GM18907 (cell line): ENCODE results near the gene DPYD.

ENCODE experiments used
- ATAC-seq: cut with Tn5 transposase; IDR thresholded peaks from one replicate; pipeline ENCODE4 v1.9.1; 2021; ENCODE audit warnings: mild to moderate bottlenecking, moderate library complexity; ENCODE audit not compliant: unreplicated experiment

DPYD gene

DNA sequence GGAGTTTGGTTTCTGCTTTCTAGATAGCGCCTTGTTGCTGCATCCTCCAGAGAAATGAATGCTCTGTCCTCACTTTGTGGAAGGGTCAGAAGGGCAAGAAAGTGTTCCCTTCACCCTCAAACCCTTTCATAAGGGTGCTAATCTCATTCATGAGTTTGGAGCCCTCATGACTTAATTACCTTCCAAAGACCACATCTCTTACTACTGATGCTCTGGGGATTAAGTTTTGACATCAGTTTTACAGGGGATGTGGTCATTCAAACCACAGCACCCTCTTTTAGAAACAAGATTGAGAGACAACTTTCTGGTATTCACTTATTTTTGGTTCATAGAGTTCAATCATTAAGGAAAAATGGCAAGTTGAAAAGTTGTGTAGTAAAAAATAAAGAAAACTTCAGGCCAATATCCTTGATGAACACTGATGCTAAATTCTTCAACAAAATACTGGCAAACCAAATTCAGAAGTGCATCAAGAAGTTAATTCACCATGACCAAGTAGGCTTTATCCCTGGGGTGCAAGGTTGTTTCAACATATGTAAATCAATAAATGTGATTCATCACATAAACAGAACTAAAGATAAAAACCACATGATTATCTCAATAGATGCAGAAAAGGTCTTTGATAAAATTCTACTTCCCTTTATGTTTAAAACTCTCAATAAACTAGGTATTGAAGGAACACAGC is 757.1 kb downstream of the DPYD start:
- peak; percentile 85 for ATAC-seq

DNA sequence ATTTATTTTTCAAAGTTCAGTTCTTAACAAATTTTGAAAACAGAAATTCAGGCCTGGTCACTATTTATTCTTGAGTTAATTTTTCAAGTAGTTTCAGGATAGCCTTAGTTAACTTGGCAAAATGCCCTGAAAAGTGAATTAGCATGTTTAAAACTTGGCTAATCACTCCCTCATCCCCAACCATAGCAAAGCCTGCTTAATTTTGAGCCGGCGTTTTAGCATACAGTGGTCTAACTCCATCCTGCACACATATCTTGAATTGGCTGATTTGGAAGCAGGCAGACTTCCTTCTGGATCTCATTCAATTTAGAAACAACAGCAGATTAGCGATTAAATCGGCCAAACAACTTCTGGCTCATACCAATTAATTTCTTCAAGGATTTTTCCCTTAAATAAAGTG is 760.0 kb downstream of the DPYD start:
- no peak for ATAC-seq

DNA sequence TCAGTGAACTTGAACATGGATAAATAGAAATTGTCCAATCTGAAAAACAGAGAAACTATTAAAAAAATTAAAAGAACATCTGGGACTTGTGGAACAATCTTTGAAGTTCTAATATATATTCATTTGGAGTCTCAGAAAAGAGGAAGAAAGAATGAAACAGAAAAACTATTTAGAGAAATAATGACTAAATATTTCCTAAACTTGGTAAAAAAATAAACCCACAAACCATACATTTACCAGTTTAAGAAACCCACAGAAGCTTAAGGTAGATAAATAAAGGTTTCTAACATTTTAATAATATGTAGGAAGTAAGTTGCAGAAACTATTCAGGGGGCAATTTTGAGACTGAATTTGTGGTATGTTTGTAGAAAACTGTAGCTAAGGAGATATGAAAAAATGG is 761.5 kb downstream of the DPYD start:
- peak; percentile 53 for ATAC-seq

DNA sequence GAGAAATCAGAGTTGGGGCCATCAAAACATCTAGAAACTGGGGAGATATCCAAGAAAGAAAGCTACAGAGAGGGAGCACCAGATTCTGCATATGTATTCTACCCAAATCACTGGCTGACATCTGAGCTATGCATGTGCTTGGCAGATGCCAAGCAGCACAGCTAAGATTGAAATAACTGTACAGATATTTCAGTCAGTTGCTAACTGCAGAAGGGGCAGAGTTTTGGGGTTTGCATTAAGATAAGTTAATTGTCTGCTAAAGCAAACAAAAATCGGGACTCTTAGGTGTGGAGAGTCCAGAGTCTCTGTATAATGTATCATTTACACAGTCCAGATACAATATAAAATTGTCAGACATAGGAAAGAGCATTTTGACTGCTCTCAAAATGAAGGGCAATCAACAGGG is 762.1 kb downstream of the DPYD start:
- no peak for ATAC-seq

DNA sequence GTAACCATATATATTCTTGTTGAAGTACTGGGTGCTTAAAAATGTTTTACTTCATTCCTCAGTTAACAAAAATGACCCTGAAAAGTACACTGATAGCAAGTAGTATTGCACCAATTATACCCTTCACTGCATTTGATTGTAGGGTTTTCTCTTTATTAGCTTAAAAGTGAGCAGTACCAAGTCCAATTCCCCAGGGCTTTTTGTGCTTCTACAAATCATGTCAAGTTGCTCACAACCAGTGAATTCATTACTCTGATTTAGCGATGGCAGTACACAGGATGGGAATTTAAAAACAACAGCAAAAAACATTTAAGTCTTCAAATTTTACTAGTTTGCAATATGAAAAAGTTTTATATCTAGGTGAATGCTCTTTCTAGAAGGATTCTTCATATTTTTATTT is 762.8 kb downstream of the DPYD start:
- no peak for ATAC-seq

DNA sequence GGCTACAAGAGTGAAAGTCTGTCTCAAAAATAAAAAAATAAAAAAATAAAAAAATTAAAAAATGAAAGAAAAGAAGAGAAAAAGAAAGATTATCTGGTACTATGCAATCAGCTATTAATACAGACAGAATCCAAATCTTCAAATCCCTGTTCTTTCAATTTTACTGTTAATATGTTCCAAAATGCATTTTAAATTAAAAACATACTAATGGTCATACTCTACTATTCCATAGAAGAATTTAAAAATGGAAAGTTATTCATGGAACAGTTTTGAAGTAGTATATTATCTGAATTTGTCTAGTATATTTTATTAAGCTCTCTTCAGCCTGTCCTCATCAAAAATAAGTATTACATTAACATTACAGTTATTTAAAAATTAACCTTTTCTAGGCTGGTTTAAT is 769.2 kb downstream of the DPYD start:
- no peak for ATAC-seq

DNA sequence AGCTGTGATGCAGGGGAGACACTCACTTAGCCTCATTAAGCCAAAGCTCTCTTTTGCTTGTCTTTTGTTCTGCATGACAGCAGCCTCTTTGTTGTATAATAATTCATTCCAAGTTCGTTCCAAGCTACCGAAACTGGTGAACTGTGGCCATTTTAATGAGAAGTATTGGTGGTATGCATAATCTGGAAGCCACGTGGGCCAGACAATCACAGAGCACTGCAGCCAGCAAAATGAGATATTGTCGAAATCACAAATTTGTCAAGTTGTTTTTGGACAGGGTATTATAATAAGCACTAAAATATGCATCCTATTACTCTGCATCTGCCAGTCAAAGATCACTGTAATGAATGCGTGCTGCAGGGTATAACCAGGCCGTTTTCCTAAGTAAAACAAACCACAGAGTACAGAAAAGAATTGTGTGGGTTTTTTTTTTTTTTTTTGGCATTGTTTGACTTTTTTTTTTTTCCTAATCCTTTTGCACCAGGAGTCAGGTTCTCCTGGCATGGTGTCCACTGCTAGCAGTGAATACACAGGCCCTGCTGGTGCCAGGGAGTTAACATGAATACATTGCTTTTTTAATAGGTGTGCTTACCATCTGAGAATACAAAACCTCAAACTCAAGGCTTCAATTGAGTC is 775.4 kb downstream of the DPYD start:
- ATAC-seq, result no peak

DNA sequence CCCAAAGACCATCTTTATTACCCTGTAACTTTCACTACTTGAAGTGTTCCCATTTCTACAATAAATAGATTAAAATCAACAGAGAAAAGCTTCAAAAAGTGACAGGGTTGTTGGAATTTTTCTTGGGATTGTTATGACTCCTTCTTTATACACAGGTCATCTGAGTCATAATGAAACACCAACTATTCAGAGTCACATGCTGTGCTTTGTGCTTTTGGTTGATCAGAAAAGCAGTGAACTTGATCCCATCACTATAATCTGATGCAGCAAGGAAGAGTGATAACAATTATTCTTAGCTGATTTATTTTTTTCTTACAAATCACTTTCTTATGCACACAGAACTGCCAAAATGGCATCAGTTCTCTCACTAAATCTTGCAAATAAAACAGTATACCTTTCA is 776.3 kb downstream of the DPYD start:
- no peak for ATAC-seq

DNA sequence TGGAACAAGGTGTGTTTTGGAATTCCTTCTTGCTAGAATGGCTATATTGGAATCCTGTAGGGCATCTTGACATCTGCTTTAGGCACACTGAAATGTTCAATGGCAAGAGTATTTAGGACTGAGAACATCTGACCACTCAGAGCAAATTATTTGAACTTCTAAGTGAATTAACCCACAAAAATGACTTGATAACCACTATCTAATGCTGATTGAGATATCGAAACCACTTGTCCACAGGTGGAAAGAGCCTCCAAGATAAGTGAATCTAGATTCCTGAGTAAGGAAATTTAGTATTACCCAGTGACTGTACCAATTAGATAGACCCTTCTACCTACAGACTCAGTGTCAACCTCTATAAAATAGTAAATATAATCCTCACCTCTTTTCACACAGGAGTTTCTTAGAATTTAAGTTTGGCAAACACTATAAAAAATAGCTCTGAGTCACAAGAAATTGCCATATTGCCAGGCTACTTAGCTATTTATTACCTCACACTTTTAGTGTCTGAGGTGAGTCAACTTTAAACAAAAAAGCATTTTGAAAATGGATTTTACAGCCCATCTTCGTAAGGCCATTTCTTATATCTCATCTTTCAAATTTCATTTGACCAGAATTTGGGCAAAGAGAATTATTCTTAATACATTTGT is 777.5 kb downstream of the DPYD start:
- no peak for ATAC-seq

DNA sequence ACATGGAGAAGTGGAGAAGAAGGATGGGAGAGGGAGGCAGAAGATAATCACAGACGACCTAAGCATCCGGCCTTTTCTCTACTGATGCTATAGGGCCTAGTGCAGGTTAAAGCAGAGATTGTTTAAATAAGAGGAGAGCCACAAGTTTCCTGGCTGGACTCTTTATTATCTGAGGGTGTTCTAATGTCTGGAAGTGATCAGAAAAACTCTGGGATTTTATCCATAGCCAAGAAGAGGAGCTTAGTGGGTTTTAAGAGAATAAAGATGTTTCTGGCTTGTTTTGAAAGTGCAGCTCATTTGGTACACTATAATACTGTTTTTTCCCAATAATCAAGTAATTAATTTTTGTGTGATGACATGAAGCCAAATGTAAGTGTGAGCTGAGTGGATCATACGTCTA is 780.2 kb downstream of the DPYD start:
- ATAC-seq, result no peak

DNA sequence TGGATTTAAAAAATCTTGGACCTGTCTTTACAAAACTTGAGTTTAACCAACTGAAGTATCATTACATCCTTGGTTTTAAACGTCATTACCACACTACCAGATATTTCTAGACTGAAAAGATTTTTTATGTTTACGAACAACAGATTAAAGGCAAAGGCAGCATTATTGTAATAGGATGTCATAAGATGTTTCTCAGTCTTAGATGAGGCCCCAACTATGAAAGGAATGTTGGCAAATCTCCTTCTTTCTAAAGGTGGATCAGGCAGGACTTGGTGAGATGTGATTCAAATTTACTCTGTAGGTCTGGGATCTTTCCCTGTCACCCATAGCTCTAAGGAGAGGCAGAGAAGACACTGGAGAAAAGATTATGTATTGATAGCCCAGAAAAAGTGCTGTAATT is 781.3 kb downstream of the DPYD start:
- ATAC-seq, result no peak

DNA sequence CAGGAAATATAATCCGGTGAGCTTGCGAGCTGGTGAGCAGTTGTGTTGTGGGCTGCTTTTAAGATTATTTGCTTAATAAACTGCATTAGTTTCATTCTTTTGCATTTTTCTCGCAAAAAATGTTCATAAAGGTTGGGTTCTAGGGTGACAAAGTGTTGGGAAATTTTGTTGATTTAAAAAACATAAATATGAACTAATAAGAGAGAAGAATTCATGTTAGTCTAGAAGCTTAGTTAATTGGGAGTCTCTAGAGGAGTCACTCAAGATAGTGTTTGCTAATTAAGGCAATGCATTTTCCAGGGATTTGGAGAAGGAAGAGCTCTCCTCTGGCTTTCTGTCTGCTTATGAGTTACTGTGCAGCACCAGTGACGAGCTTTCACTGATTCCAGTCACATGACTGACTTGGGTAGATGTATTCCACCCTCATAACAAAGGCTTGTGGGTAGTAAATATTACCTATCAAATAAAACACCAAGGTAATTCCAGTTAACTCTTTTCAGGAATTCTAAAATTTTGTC is 782.3 kb downstream of the DPYD start:
- peak; percentile 59 for ATAC-seq

DNA sequence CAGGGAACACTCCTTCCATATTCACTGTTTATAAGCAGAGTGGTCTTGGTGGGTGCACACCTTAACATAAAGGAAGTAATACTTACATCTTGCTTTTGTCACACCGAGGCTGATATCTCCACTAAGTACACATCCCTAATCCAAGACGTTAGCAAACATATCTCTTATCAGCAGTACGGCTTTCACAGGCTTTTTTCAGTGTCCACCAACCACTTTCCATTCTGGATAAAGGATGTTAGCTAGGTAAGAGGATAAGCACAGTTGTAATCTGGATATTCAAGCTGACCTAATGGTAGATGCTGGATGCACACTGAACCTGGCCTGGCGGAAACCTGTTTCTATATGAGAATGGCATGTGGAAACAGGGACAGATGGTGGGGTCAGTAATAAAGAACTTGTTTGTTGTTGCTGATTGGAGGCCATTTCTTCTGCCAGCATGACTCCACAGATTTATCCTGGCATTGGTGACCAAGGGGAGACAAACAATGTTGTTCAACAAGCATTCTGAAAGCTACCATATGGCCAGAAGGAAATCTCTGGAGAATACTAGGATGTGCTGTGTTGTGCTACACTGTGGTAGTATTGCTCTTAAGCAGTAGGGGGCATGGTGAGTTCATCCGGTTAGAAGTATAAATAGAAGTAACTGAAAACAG is 782.8 kb downstream of the DPYD start:
- ATAC-seq, result peak; percentile 100

DNA sequence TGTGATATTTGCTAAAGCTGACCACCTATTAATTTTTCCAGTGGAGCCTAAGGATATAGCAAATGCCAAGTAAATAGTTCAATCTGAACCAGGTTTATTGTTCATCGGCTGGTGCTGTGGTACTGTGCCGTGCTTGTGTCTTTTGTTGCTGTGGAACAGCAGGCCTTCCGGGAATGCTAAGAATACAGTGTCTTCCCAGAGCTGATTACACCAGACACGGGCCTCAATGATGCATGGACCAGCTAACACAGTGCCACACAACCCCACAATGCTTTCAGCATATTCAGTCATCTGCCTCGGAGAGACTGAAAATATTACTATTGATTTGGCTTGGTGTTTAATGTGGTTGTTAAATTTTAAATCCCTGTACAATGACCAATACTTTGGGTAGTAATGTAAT is 783.8 kb downstream of the DPYD start:
- ATAC-seq, result no peak

DNA sequence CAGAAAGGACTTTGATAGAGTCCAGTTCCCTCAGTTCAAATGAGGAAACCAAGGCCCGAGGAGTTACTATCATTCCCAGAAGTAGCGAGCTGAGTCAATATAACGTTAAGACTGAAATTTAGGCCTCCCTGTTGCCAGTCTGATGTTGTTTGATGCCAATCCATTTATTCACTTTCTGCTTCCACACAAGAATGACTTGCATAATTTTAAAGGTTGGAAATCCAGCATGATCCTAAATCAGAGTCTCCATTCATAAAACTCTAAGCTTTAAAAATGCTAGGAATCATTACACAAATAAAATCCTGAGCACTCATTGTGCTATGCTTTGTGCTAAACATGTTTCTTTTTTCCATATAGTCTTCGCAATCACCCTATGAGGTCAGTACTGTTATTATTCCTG is 784.9 kb downstream of the DPYD start:
- ATAC-seq, result no peak

DNA sequence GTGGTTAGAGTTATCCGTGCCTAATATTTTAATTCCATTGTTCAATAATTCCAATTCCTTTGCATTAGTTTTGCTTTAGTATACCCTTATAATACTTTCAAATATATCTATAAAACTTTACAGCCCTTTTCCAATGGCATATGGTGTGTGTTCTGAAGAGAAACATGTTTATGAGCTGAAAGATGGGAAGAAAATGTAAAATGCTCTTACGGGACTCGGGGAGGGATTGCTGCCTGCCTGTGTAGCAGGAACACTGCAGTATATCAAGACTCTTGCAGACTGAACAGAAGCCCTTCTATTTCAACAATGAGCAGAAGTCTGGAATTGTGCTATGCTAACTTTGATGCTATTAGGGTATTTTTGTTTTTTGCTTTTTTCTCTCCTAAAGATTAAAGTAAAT is 792.4 kb downstream of the DPYD start:
- no peak for ATAC-seq

DNA sequence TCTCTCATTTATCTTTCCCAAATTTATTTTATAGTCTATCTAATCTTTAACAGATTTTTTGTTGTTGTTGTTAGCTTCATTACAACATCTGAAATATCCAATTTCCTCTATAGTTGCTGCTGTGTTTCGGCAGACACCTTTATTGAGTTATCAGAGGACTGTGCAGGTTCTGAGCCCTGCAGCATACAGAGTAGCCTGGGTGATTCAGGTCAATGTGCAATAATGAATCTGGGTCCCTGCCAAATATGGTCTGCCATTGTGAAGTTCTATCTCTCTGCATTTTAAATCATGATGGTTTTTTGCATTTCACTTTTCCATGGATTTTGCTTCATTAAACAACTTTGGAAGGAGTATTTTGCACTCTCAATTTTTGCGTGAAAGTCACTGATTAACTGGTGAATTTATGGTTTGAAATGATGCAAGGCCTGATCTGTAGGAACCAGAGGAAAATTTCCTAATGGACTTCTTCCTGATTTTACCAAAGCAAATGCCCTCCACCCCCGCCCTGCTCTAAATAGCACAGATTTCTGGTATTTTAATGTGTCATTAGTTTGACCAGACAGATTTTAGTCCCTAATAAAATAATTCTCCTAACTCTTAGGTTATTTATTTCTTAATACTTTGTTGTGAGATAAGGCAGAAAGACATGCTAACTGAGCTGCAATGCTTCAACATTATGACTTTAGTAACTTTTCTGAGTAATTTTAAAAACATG is 797.0 kb downstream of the DPYD start:
- no peak for ATAC-seq

DNA sequence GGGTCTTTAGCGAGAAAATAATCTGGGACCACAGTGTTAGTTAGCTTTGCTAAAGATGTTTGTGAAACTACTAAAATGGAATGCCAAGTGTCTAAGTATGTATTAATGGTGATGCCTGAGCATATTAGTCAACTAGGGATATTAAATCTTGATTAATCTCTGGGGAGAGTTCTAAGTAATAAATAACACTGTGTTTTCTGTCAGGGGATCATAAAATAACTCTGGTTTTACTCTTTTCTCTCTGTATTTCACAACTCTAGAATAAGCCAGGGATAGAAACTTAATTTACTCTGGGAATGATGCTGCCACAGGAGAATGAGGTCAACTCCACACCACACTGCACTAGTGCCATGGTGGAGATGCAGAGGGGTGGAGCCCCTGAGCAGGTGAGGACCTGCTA is 800.0 kb downstream of the DPYD start:
- no peak for ATAC-seq

DNA sequence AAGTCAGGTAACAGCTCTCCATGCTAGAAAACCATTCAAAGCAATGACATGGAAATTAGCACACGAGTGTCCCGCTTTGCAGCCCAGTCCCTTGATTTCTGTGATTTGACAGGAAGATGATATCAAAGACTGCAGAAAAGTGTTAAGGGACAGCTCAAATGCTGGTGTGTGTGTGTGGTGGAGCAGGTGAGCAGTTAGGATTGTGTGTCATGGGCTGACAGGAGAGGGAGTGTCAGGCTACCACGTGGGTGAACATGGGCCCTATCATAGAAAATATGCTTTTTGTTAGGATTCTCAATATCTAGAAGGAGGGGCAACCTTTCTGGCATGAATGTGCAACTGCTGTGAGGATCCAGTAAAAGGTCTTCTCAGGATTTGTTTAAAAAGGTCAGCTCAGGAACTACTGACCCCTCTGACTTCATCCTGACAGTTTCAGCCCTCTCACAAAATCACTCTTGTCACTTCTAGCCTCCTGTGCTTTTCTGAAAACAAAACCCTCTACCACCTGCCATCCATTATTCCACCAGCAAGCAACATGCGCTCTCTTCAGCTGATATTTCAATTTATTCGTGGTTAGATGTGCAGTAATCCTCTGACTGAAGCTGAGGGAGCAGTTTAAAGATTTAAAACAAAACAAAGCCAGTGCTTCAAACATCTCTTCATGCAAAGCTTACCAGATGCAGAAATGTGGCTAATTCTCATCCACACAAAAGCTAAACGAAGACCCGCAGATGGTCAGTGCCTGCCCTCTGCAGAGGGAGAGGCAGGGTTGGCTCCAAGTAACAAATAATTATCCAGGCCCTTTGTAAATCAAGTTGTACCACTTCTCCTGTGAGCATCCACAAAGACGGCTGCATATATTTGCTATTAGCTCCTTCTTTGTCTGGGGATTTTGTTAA is 801.3 kb downstream of the DPYD start:
- ATAC-seq, result no peak

DNA sequence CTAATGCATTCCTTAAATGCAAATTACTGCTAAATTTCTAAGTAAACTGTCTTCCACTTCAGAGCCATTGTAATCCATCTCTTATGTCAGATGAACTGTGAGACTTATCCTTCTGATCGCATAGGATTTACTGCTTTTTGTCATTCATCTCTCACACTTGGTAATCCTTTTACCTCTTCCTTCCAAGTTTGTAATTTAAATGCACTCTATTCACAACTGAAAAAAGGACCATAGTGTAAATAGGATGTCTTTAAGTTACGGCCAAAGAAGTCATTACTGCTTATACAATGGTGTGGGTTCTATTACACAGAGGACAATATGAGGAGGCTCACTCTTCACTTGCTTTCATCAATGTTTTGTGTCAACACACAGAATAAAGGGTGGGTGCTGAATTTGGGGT is 806.0 kb downstream of the DPYD start:
- no peak for ATAC-seq
